CD4-positive, alpha-beta T cell (primary cell): ENCODE data around the gene SCARF1. TPM values are rescaled to one million over a fixed set of nuclear protein-coding genes. Genes with fewer than 3 reads are reported as not detected.
A peak's percentile ranks its signal among the peaks of the same experiment; 100 is the strongest.

Source experiments
- ATAC-seq: fragments of 200-7000 bp; cut with Tn5 transposase; one replicate; pipeline ENCODE4 v1.10.0; 2022; ENCODE audit warnings: mild to moderate bottlenecking; ENCODE audit not compliant: poor library complexity
- CTCF ChIA-PET: fragments of 350-600 bp; sonication (Branson Sonifier 250); formaldehyde crosslinking; loops from one replicate; lab custom pipeline; 2021; ENCODE audit warnings: antibody characterized with exemption, inconsistent platforms; lab: Charles Lee
- POLR2A ChIA-PET: fragments of 350-600 bp; sonication (Branson Sonifier 250); formaldehyde crosslinking; loops from one replicate; lab custom pipeline; 2021; ENCODE audit warnings: antibody characterized with exemption, inconsistent platforms; lab: Charles Lee
- DNase-seq, 14 experiments: peaks; one replicate each; pipeline ENCODE4 v3.0.0-alpha.2; 2013 to 2020; ENCODE audit warnings: mixed read lengths in 2 of 14
- H3K27ac ChIP-seq, 2 donors: one replicate each; pipeline versions ENCODE4 v1.5.1 to v1.7.0; 2013; ENCODE audit warnings: low read length in 2 of 2, low read depth in 1 of 2, mild to moderate bottlenecking in 1 of 2
- H3K27me3 ChIP-seq, 2 experiments: 1 replicate in 1 of 2; 2 replicates in 1 of 2; pipeline versions ENCODE4 v1.6.1 to v1.7.0; 2013; ENCODE audit warnings: low read length in 2 of 2, control low read depth in 1 of 2, mild to moderate bottlenecking in 1 of 2, moderate library complexity in 1 of 2; ENCODE audit not compliant: insufficient read depth in 2 of 2, control insufficient read depth in 1 of 2
- H3K36me3 ChIP-seq: one replicate; pipeline ENCODE4 v1.6.1; 2013; ENCODE audit warnings: low read length, control low read depth; ENCODE audit not compliant: insufficient read depth
- H3K4me1 ChIP-seq: one replicate; pipeline ENCODE4 v1.6.1; 2013; ENCODE audit warnings: low read length, control low read depth; ENCODE audit not compliant: insufficient read depth
- H3K4me3 ChIP-seq: one replicate; pipeline ENCODE4 v1.5.1; 2013; ENCODE audit warnings: mild to moderate bottlenecking, low read length, moderate library complexity
- H3K9me3 ChIP-seq, 2 experiments: 1 replicate in 1 of 2; 2 replicates in 1 of 2; pipeline versions ENCODE4 v1.6.1 to v1.7.0; 2013; ENCODE audit warnings: low read length in 2 of 2, mild to moderate bottlenecking in 2 of 2, control low read depth in 1 of 2, moderate library complexity in 1 of 2; ENCODE audit not compliant: control insufficient read depth in 1 of 2, insufficient read depth in 1 of 2
- H3K27ac Mint-ChIP-seq: one replicate; pipeline ENCODE4 v1.8.0; 2020; ENCODE audit warnings: mixed read lengths
- H3K27me3 Mint-ChIP-seq: one replicate; pipeline ENCODE4 v1.8.0; 2021; ENCODE audit warnings: mixed read lengths
- H3K36me3 Mint-ChIP-seq: one replicate; pipeline ENCODE4 v1.8.0; 2021; ENCODE audit warnings: low read depth, mixed read lengths
- H3K4me1 Mint-ChIP-seq: one replicate; pipeline ENCODE4 v1.8.0; 2021; ENCODE audit warnings: low read depth, mixed read lengths
- H3K4me3 Mint-ChIP-seq: one replicate; pipeline ENCODE4 v1.8.0; 2020; ENCODE audit warnings: mild to moderate bottlenecking, mixed read lengths
- H3K9me3 Mint-ChIP-seq: one replicate; pipeline ENCODE4 v1.8.0; 2020; ENCODE audit warnings: mixed read lengths
- intact Hi-C, 2 experiments: fragments of 100-400 bp; cut with DNase I in 1 of 2; cut with micrococcal nuclease in 1 of 2; formaldehyde crosslinking; loops; one replicate each; pipeline versions ENCODE4 v1.15.1 to v1.9.0; 2023 to 2025; cut with DNase I, micrococcal nuclease
- total RNA-seq, 174 experiments: library from RNA in 2 of 174; stranded (reverse) in 2 of 174; gene quantifications; one replicate each; pipeline ENCODE4 v1.2.3 and lab custom pipeline; 2021 to 2026
- TF ChIP-seq, protein P1 (sequence below): fragments of 200-600 bp; IDR thresholded peaks from one replicate; pipeline ENCODE4 v1.8.0; 2022; ENCODE audit warnings: antibody characterized with exemption, mild to moderate bottlenecking

SCARF1 gene
- total RNA-seq, 2 experiments from 2014 or later, result 0.41 to 0.45 TPM

GRCh38 chr17:1634841-1635650 lies 10.5 kb downstream of the SCARF1 start:
- no peak overlapping the region for H3K27ac ChIP-seq
- peaks cover 4% of the 10 kb centered on the region for H3K4me1 ChIP-seq
- ChIA-PET CTCF (no interaction called here), POLR2A (no interaction called here)
- ATAC-seq (no peak), DNase-seq (no peak)
- H3K36me3 ChIP-seq, result no peaks in the 10 kb centered on the region
- H3K27ac Mint-ChIP-seq, result no peak overlapping the region
- intact Hi-C loops, result loop anchor here in 1 of 2 experiments (5.0 kb wide), 1 partner anchor 358 kb away; the partner anchor contains the start of gene TRARG1
- H3K9me3 Mint-ChIP-seq, result no peaks in the 10 kb centered on the region
- no peak overlapping the region for H3K4me3 ChIP-seq
- H3K36me3 Mint-ChIP-seq, result no peaks in the 10 kb centered on the region
- no peaks in the 10 kb centered on the region for H3K9me3 ChIP-seq
- no peak overlapping the region for H3K4me3 Mint-ChIP-seq
- peaks cover 4% of the 10 kb centered on the region for H3K4me1 Mint-ChIP-seq
- TF ChIP-seq, protein P1, sequence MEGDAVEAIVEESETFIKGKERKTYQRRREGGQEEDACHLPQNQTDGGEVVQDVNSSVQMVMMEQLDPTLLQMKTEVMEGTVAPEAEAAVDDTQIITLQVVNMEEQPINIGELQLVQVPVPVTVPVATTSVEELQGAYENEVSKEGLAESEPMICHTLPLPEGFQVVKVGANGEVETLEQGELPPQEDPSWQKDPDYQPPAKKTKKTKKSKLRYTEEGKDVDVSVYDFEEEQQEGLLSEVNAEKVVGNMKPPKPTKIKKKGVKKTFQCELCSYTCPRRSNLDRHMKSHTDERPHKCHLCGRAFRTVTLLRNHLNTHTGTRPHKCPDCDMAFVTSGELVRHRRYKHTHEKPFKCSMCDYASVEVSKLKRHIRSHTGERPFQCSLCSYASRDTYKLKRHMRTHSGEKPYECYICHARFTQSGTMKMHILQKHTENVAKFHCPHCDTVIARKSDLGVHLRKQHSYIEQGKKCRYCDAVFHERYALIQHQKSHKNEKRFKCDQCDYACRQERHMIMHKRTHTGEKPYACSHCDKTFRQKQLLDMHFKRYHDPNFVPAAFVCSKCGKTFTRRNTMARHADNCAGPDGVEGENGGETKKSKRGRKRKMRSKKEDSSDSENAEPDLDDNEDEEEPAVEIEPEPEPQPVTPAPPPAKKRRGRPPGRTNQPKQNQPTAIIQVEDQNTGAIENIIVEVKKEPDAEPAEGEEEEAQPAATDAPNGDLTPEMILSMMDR, result no peak
- no peaks in the 10 kb centered on the region for H3K27me3 ChIP-seq
- H3K27me3 Mint-ChIP-seq, result no peaks in the 10 kb centered on the region

DNA sequence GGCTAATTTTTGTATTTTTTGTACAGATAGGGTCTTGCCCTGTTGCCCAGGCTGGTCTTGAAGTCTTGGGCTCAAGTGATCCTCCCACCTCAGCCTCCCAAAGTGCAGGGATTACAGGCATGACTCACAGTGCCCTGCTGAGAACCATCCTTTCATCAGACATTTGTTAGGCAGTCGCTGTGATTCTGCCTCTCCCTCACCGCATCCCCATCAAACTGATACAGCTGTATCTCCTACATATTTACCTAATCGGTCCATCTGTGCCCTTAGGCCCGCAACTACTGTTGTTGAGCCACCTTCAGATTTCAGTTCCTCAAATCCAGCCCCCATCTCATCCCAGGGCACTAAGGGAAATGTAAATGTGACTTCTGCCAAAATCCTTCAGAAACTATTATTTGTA lies 14.9 kb downstream of the SCARF1 start:
- POLR2A ChIA-PET, result interaction anchor here (1.0 to 3.8 kb wide), 8 partner anchors 11 to 268 kb away, joined by 3 to 44 read pairs (median 8); partner anchors contain the start of genes CRK and RILP
- Mint-ChIP-seq H3K36me3 (peaks cover 7% of the 10 kb centered on the region), H3K9me3 (no peaks in the 10 kb centered on the region), H3K27me3 (no peaks in the 10 kb centered on the region), H3K4me1 (peaks cover 23% of the 10 kb centered on the region), H3K27ac (no peak overlapping the region), H3K4me3 (peak overlapping the region; percentile 96)
- peaks cover 34% of the 10 kb centered on the region for H3K4me1 ChIP-seq
- no peak overlapping the region for H3K27ac ChIP-seq
- no peak overlapping the region for H3K4me3 ChIP-seq
- ATAC-seq (no peak), DNase-seq (peak in 1 of 14 experiments; percentile 27)
- H3K36me3 ChIP-seq, result no peaks in the 10 kb centered on the region
- peaks cover 0 to 3% of the 10 kb centered on the region in 2 experiments for H3K27me3 ChIP-seq
- intact Hi-C loops, result loop anchor here in 1 of 2 experiments (5.0 kb wide), 1 partner anchor 353 kb away; the partner anchor contains the start of gene TRARG1
- no peaks in the 10 kb centered on the region for H3K9me3 ChIP-seq
- TF ChIP-seq, protein P1, result no peak
- CTCF ChIA-PET, result interaction anchor here (0.6 to 2.1 kb wide), 14 partner anchors 9 to 370 kb away, joined by 3 to 12 read pairs (median 4); partner anchors contain the start of genes INPP5K, PITPNA and RILP

DNA sequence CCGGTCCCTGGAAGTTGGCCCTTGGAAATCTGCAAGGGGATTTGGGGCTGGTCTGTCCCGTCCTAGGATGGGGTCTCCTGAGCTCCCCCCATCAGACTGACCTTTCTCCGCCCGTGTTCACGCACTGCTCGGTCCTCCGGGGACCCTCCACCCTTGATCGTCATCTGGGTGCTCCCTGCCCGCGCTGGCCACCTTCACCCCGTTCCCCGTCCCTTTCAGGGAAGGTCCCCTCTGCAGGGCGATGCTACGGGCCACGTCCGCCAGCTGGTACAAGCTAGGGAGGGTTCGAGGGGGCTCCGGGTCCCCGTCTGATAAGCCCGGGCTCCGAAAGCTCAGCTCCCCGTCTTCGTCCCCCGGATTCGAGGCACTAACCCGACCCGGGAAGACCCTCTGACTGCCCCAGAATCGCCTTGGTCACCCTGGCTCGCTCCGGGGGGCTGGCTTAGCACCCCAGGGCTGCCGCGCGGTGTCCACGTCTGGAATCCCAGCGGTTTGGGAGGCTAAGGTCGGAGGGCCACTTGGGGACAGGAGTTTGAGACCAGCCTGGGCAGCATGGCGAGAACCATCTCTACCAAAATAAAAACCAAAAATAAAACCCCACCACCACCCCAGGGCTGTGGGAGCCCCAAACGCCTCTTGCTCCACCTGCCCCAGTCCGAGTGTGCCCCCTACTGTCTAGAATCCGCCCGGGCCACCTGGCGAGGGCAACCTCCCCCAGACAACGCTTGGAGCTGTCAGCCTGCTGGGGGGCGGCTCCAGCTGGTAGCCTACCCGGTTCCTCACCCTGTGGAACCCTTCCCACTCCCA lies 15.8 kb downstream of the SCARF1 start:
- H3K27ac ChIP-seq, result no peak overlapping the region
- ATAC-seq, result peak; percentile 36
- H3K4me1 ChIP-seq, result peaks cover 34% of the 10 kb centered on the region
- intact Hi-C loops, result loop anchor here (2.0 to 10.0 kb wide), 7 partner anchors 65 to 419 kb away; partner anchors contain the start of genes CRK (in 1 of the 2), INPP5K (in 1 of the 2), PITPNA (in 1 of the 2) and TRARG1 (in 1 of the 2)
- peaks cover 23% of the 10 kb centered on the region for H3K4me1 Mint-ChIP-seq
- H3K36me3 ChIP-seq, result no peaks in the 10 kb centered on the region
- peaks cover 7% of the 10 kb centered on the region for H3K36me3 Mint-ChIP-seq
- TF ChIP-seq, protein P1, result peak; percentile 57
- no peaks in the 10 kb centered on the region for H3K9me3 Mint-ChIP-seq
- H3K27me3 Mint-ChIP-seq, result no peaks in the 10 kb centered on the region
- H3K9me3 ChIP-seq, result no peaks in the 10 kb centered on the region
- H3K27me3 ChIP-seq, result peaks cover 0 to 5% of the 10 kb centered on the region in 2 experiments
- H3K27ac Mint-ChIP-seq, result peak overlapping the region; percentile 52
- peak overlapping the region; percentile 96 for H3K4me3 Mint-ChIP-seq
- ChIA-PET POLR2A (interaction anchor here (1.0 to 3.8 kb wide), 13 partner anchors 9 to 877 kb away, joined by 3 to 44 read pairs (median 6); partner anchors contain the start of genes CRK, GEMIN4, INPP5K and PITPNA), CTCF (interaction anchor here (0.6 to 2.1 kb wide), 16 partner anchors 10 to 369 kb away, joined by 3 to 12 read pairs (median 4); partner anchors contain the start of genes INPP5K, PITPNA and RILP)
- DNase-seq, result peak; percentile 52 to 82 (median 64)
- H3K4me3 ChIP-seq, result peak overlapping the region; percentile 76
